Ramos (cell line): ENCODE data around the gene CFAP97.

Experiments used
- in situ Hi-C: fragments of 300-500 bp; cut with MboI; formaldehyde crosslinking; loops from one replicate; pipeline ENCODE4 v1.14.3; 2022; ENCODE audit warnings: low sequenced_read_pairs; ENCODE audit not compliant: unreplicated experiment

Gene CFAP97

DNA sequence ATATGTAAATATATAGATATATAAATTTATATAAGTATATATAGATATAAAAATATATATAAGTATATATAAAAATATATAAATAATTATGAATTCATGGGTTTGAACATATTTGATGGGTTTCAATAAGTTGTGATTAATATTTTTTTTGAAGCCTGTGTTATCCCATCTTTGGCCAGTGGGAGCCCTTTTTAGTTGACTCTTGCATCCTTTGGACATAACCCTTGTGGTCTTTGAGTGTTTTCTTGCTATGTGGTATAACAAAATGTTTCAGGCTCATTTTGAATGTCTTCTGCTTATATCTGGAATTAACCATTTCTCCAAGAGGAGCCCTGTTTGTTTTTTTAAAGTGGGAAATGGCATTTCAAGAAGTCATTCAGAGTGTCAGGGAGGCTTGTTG is 20.8 kb upstream of the CFAP97 start:
- in situ Hi-C loops = no loop called here

GRCh38 chr4:185222598-185222997 is 18.8 kb upstream of the CFAP97 start:
- in situ Hi-C loops = no loop called here

- in situ Hi-C loops = no loop called here
These were observed 18.1 kb upstream of the CFAP97 start for GRCh38 chr4:185221912-185222311.

GRCh38 chr4:185221491-185221890 is 17.7 kb upstream of the CFAP97 start:
- in situ Hi-C loops = no loop called here

GRCh38 chr4:185219551-185220344 is 15.9 kb upstream of the CFAP97 start:
- in situ Hi-C loops = no loop called here

- in situ Hi-C loops = no loop called here
These were observed 14.5 kb upstream of the CFAP97 start for GRCh38 chr4:185218312-185218711.

GRCh38 chr4:185217408-185217975 is 13.7 kb upstream of the CFAP97 start:
- in situ Hi-C loops = no loop called here

GRCh38 chr4:185215261-185215660 is 11.5 kb upstream of the CFAP97 start:
- in situ Hi-C loops = no loop called here

DNA sequence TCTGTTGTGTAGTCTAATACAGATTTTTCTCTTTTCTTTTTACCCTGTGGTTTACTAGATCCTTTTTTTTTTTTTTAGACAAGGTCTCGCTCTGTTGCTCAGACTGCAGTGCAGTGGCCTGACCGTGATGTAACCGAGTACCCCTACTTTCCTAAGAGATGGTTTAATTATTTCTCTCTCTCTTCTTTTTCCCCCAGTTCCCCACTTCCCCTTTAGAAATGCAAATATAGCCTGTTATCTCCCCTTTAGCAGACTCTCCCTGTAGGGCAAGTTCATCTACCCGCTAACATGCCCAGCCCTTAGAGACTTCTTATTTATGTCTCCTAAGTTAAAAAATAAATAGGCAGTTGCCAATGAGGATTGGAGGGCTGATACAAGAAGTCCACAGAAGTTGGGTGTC is 10.1 kb upstream of the CFAP97 start:
- in situ Hi-C loops = no loop called here

GRCh38 chr4:185212581-185212980 is 8.8 kb upstream of the CFAP97 start:
- in situ Hi-C loops = no loop called here

- in situ Hi-C loops = no loop called here
These were observed 7.8 kb upstream of the CFAP97 start for GRCh38 chr4:185211641-185212040.

- in situ Hi-C loops = no loop called here
These were observed 7.2 kb upstream of the CFAP97 start for GRCh38 chr4:185211035-185211434.

GRCh38 chr4:185210102-185210981 is 6.5 kb upstream of the CFAP97 start:
- in situ Hi-C loops = no loop called here

- in situ Hi-C loops = loop anchor here (10.0 kb wide), 1 partner anchor 375 kb away; no protein-coding TSS in a partner anchor
These were observed 6.0 kb upstream of the CFAP97 start for GRCh38 chr4:185209852-185210101.

DNA sequence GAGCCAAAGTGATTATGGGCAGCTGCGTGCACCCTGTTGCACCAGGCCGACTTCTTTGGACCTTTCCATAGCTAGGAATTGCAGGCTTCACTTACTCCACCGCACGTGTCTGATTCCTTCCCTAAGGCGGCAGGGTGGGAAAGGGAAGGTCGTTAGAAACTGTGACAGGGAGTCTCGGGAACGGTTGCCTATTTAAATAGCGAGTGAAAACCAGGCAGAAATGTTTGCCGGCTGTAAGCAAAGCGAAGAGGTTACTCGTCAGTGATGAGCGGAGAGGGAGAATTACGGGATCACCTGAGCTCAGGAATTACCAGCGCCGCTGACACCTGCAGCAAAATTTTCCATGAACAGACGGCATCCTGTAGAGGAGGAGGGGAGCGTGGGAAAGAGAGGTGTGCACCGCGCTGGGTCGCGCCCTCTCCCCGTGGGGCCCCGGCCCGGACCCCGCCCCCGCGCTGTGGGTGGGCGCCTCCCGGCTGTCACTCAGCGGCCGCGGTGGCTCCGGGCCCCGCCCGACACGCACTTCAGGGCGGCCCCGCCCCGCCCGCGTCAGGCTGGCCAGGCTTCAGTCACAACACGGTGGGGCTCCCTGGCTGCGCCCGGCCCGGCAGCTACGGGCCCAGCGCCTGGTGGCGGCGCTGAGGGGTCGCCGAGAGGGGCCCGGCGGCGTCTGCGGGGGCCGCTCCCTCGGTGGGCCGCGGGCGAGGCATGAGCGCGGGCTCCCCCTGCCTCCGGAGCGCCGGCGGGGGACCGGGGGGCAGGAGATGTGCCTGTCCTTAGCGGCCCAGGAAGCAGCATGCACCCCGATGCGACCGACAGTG is 5.4 kb upstream of the CFAP97 start, which contains the start of gene SNX25:
SNX25 (plus strand) TSS at position 568 of the 821 bp plus-strand sequence; CDS start at position 797, 229 bp downstream.
- in situ Hi-C loops = loop anchor here (10.0 kb wide), 1 partner anchor 376 kb away; no protein-coding TSS in a partner anchor

- in situ Hi-C loops = loop anchor here (10.0 kb wide), 1 partner anchor 377 kb away; no protein-coding TSS in a partner anchor
These were observed 3.7 kb upstream of the CFAP97 start for GRCh38 chr4:185207466-185207865.

DNA sequence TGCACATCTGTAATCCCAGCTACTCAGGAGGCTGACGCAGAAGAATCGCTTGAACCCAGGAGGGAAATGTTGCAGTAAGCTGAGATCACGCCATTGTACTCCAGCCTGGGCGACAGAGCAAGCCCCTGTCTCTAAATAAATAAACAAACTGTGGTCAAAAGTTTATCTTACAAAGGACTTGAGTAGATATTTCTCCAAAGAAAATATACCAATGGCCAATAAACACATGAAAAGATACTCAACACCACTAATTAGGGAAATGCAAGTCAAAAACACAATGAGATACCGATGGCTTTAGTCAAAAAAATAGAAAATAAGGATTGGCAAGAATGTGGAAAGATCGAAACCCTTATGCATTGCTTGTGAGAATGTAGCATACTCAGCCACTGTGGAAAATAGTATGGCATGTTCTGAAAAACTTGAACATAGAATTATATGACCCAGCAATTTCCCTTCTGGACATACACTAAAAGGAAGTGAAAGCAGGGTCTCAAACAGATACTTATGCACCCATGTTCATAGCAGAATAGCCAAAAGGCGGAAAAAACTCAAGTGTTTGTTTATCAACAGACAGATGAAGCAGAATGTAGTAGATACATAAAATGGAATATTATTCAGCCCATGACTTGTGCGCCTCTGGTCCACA is 2.0 kb upstream of the CFAP97 start:
- in situ Hi-C loops = loop anchor here (10.0 kb wide), 1 partner anchor 379 kb away; no protein-coding TSS in a partner anchor

GRCh38 chr4:185205073-185205472 is 1.3 kb upstream of the CFAP97 start:
- in situ Hi-C loops = loop anchor here (10.0 kb wide), 1 partner anchor 380 kb away; no protein-coding TSS in a partner anchor

DNA sequence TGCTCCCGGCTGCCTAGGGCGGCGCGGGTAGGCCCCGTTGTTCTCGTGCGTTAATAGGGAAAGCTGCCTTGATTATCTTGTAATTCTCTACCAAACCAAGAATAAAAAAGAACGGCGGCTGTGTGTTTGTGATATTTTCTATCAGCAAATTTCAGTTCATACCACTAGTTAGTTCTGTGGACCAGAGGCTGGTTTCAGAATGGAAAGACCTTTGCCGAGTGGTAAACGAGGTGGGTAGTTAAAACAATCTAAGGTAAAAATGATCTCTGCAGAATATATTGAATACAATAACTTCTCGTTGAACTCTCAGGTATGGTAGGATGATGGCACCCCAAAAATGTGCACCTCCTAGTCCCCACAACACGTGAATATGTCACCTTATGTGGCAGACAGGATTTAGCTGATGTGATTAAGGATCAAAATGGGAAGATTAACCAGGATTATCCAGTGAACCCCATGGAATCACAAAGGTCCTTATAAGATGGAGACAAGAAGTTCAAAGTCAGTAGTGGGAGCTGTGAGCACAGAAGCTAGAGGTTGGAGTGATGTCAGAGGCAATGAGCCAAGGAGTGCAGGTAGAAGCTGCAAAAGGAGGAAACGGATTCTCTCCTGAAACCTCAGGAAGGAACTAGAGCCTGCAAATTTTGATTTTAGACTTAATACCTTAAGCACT is 574 bp upstream of the CFAP97 start:
- in situ Hi-C loops = loop anchor here (10.0 kb wide), 1 partner anchor 380 kb away; no protein-coding TSS in a partner anchor
